ENCODE data around the gene TCF20. TPM values are rescaled to one million over a fixed set of nuclear protein-coding genes. Genes with fewer than 3 reads are reported as not detected.
A peak's percentile ranks its signal among the peaks of the same experiment; 100 is the strongest.

The TCF20 gene
- total RNA-seq, 2 donors from 2014 or later, result 61.2 to 72.5 TPM

GRCh38 chr22:42268852-42269410 is 1.5 kb downstream of the TCF20 start:
- Mint-ChIP-seq H3K4me3 (peak overlapping the region; percentile 90), H3K27ac (peak overlapping the region; percentile 81), H3K36me3 (ENCODE audit: low read depth) (peaks cover 43% of the 10 kb centered on the region), H3K9me3 (no peaks in the 10 kb centered on the region), H3K4me1 (peaks cover 30% of the 10 kb centered on the region), H3K27me3 (no peaks in the 10 kb centered on the region)
- no peak for ATAC-seq (replicated peaks)

- Mint-ChIP-seq H3K36me3 (ENCODE audit: low read depth) (peaks cover 43% of the 10 kb centered on the region), H3K4me1 (peaks cover 58% of the 10 kb centered on the region), H3K9me3 (no peaks in the 10 kb centered on the region), H3K27me3 (no peaks in the 10 kb centered on the region), H3K4me3 (no peak overlapping the region), H3K27ac (peak overlapping the region; percentile 37)
- ATAC-seq (replicated peaks), result no peak
These were observed 5.1 kb downstream of the TCF20 start for GRCh38 chr22:42265321-42265720.

GRCh38 chr22:42263944-42264343 is 6.5 kb downstream of the TCF20 start:
- H3K4me1 Mint-ChIP-seq, result peaks cover 68% of the 10 kb centered on the region
- no peaks in the 10 kb centered on the region for H3K9me3 Mint-ChIP-seq
- peak overlapping the region; percentile 37 for H3K27ac Mint-ChIP-seq
- no peaks in the 10 kb centered on the region for H3K27me3 Mint-ChIP-seq
- H3K4me3 Mint-ChIP-seq, result peak overlapping the region; percentile 10
- ATAC-seq (replicated peaks), result no peak
- H3K36me3 Mint-ChIP-seq (ENCODE audit: low read depth), result peaks cover 37% of the 10 kb centered on the region

- no peak for ATAC-seq (replicated peaks)
- Mint-ChIP-seq H3K4me1 (peaks cover 68% of the 10 kb centered on the region), H3K27me3 (no peaks in the 10 kb centered on the region), H3K36me3 (ENCODE audit: low read depth) (peaks cover 27% of the 10 kb centered on the region), H3K4me3 (no peak overlapping the region), H3K27ac (no peak overlapping the region), H3K9me3 (no peaks in the 10 kb centered on the region)
These were observed 7.5 kb downstream of the TCF20 start for GRCh38 chr22:42262964-42263363.

GRCh38 chr22:42261296-42261695 is 9.2 kb downstream of the TCF20 start:
- Mint-ChIP-seq H3K36me3 (ENCODE audit: low read depth) (peaks cover 17% of the 10 kb centered on the region), H3K4me1 (peaks cover 79% of the 10 kb centered on the region), H3K4me3 (no peak overlapping the region), H3K9me3 (no peaks in the 10 kb centered on the region), H3K27ac (no peak overlapping the region), H3K27me3 (no peaks in the 10 kb centered on the region)
- no peak for ATAC-seq (replicated peaks)

GRCh38 chr22:42258126-42258525 is 12.3 kb downstream of the TCF20 start:
- Mint-ChIP-seq H3K27ac (peak overlapping the region; percentile 74), H3K27me3 (no peaks in the 10 kb centered on the region), H3K4me3 (no peak overlapping the region), H3K9me3 (no peaks in the 10 kb centered on the region), H3K4me1 (peaks cover 68% of the 10 kb centered on the region), H3K36me3 (ENCODE audit: low read depth) (peaks cover 21% of the 10 kb centered on the region)
- no peak for ATAC-seq (replicated peaks)

GRCh38 chr22:42257386-42257785 is 13.1 kb downstream of the TCF20 start:
- Mint-ChIP-seq H3K4me1 (peaks cover 61% of the 10 kb centered on the region), H3K27me3 (no peaks in the 10 kb centered on the region), H3K36me3 (ENCODE audit: low read depth) (peaks cover 21% of the 10 kb centered on the region), H3K27ac (peak overlapping the region; percentile 64), H3K4me3 (no peak overlapping the region), H3K9me3 (no peaks in the 10 kb centered on the region)
- no peak for ATAC-seq (replicated peaks)

GRCh38 chr22:42256930-42257329 is 13.5 kb downstream of the TCF20 start:
- Mint-ChIP-seq H3K27me3 (no peaks in the 10 kb centered on the region), H3K9me3 (no peaks in the 10 kb centered on the region), H3K36me3 (ENCODE audit: low read depth) (peaks cover 21% of the 10 kb centered on the region), H3K27ac (peak overlapping the region; percentile 64), H3K4me1 (peaks cover 56% of the 10 kb centered on the region), H3K4me3 (no peak overlapping the region)
- ATAC-seq (replicated peaks), result no peak

GRCh38 chr22:42256220-42256619 is 14.2 kb downstream of the TCF20 start:
- ATAC-seq (replicated peaks), result no peak
- H3K9me3 Mint-ChIP-seq, result no peaks in the 10 kb centered on the region

GRCh38 chr22:42249831-42250230 is 20.6 kb downstream of the TCF20 start:
- H3K4me3 Mint-ChIP-seq, result no peak overlapping the region
- no peak overlapping the region for H3K27ac Mint-ChIP-seq
- peaks cover 29% of the 10 kb centered on the region for H3K4me1 Mint-ChIP-seq
- H3K36me3 Mint-ChIP-seq (ENCODE audit: low read depth), result peaks cover 44% of the 10 kb centered on the region
- H3K9me3 Mint-ChIP-seq, result no peaks in the 10 kb centered on the region
- no peak for ATAC-seq (replicated peaks)
- H3K27me3 Mint-ChIP-seq, result no peaks in the 10 kb centered on the region

More at GRCh38 chr22:42256220-42256619, 14.2 kb downstream of the TCF20 start:
- H3K36me3 Mint-ChIP-seq (ENCODE audit: low read depth), result peaks cover 22% of the 10 kb centered on the region
- H3K27me3 Mint-ChIP-seq, result no peaks in the 10 kb centered on the region
- peak overlapping the region; percentile 23 for H3K27ac Mint-ChIP-seq
- H3K4me3 Mint-ChIP-seq, result no peak overlapping the region
- H3K4me1 Mint-ChIP-seq, result peaks cover 51% of the 10 kb centered on the region

- ATAC-seq (replicated peaks), result no peak
- no peak overlapping the region for H3K27ac Mint-ChIP-seq
- H3K27me3 Mint-ChIP-seq, result no peaks in the 10 kb centered on the region
- no peaks in the 10 kb centered on the region for H3K9me3 Mint-ChIP-seq
- H3K4me1 Mint-ChIP-seq, result peaks cover 30% of the 10 kb centered on the region
- H3K36me3 Mint-ChIP-seq (ENCODE audit: low read depth), result peaks cover 47% of the 10 kb centered on the region
- no peak overlapping the region for H3K4me3 Mint-ChIP-seq
These were observed 21.5 kb downstream of the TCF20 start for GRCh38 chr22:42248995-42249394.

- Mint-ChIP-seq H3K27me3 (no peaks in the 10 kb centered on the region), H3K9me3 (no peaks in the 10 kb centered on the region), H3K27ac (no peak overlapping the region), H3K4me1 (peaks cover 40% of the 10 kb centered on the region), H3K36me3 (ENCODE audit: low read depth) (peaks cover 56% of the 10 kb centered on the region), H3K4me3 (no peak overlapping the region)
- no peak for ATAC-seq (replicated peaks)
These were observed 22.9 kb downstream of the TCF20 start for GRCh38 chr22:42247596-42247995.

- no peaks in the 10 kb centered on the region for H3K9me3 Mint-ChIP-seq
These were observed 26.7 kb downstream of the TCF20 start for GRCh38 chr22:42243802-42244060.

GRCh38 chr22:42236848-42237247 is 33.6 kb downstream of the TCF20 start:
- H3K36me3 Mint-ChIP-seq (ENCODE audit: low read depth), result peaks cover 28% of the 10 kb centered on the region
- H3K4me1 Mint-ChIP-seq, result peaks cover 27% of the 10 kb centered on the region
- ATAC-seq (replicated peaks), result no peak
- no peak overlapping the region for H3K4me3 Mint-ChIP-seq
- peaks cover 4% of the 10 kb centered on the region for H3K9me3 Mint-ChIP-seq
- H3K27ac Mint-ChIP-seq, result no peak overlapping the region
- H3K27me3 Mint-ChIP-seq, result no peaks in the 10 kb centered on the region

More at GRCh38 chr22:42243802-42244060, 26.7 kb downstream of the TCF20 start:
- H3K27me3 Mint-ChIP-seq, result no peaks in the 10 kb centered on the region
- peaks cover 42% of the 10 kb centered on the region for H3K36me3 Mint-ChIP-seq (ENCODE audit: low read depth)
- H3K4me1 Mint-ChIP-seq, result peaks cover 36% of the 10 kb centered on the region
- H3K4me3 Mint-ChIP-seq, result no peak overlapping the region
- peak; percentile 57 for ATAC-seq (replicated peaks)
- peak overlapping the region; percentile 12 for H3K27ac Mint-ChIP-seq

- Mint-ChIP-seq H3K27ac (no peak overlapping the region), H3K9me3 (peaks cover 4% of the 10 kb centered on the region), H3K27me3 (no peaks in the 10 kb centered on the region), H3K4me3 (no peak overlapping the region), H3K4me1 (peaks cover 28% of the 10 kb centered on the region), H3K36me3 (ENCODE audit: low read depth) (peaks cover 29% of the 10 kb centered on the region)
- ATAC-seq (replicated peaks), result no peak
These were observed 34.2 kb downstream of the TCF20 start for GRCh38 chr22:42236268-42236667.

GRCh38 chr22:42233879-42234278 is 36.6 kb downstream of the TCF20 start:
- H3K36me3 Mint-ChIP-seq (ENCODE audit: low read depth), result peaks cover 29% of the 10 kb centered on the region
- no peak overlapping the region for H3K4me3 Mint-ChIP-seq
- peaks cover 4% of the 10 kb centered on the region for H3K9me3 Mint-ChIP-seq
- H3K4me1 Mint-ChIP-seq, result peaks cover 41% of the 10 kb centered on the region
- H3K27ac Mint-ChIP-seq, result no peak overlapping the region
- no peak for ATAC-seq (replicated peaks)
- no peaks in the 10 kb centered on the region for H3K27me3 Mint-ChIP-seq
